ENCODE measurements around the gene CCDC33. TPM values are rescaled to one million over a fixed set of nuclear protein-coding genes. Genes with fewer than 3 reads are reported as not detected.
A peak's percentile ranks its signal among the peaks of the same experiment; 100 is the strongest.

The CCDC33 gene
- total RNA-seq, 2 donors from 2014 or later, result 0.10 to 0.21 TPM

- intact Hi-C loops (cut with DNase I), result no loop called here
- no peak for DNase-seq
Measured at GRCh38 chr15:74233851-74234597, 2.1 kb upstream of the CCDC33 start.

DNA sequence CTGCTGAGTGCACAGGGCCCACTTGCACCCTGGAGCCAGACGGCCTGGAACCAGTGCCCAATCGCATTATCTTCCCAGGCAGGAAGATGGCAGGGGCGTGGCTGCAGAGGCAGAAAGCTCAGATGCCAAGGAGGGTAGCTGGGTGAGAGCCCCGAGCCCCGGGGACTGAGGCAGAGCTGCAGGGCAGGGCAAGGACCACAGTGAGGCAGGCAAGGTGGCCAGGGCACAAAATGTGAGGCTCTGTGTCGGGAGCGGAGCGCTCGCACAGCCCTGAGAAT is 1.6 kb upstream of the CCDC33 start:
- no peaks in the 10 kb centered on the region for H3K4me1 ChIP-seq
- H3K27me3 ChIP-seq, result no peaks in the 10 kb centered on the region
- H3K36me3 ChIP-seq, result no peaks in the 10 kb centered on the region
- DNase-seq, result no peak
- no peak overlapping the region for H3K27ac ChIP-seq
- no peak overlapping the region for H3K9ac ChIP-seq (ENCODE audit: low read depth in 2 of 2, low read length in 2 of 2)
- H3K9me3 ChIP-seq, result no peaks in the 10 kb centered on the region
- no peak overlapping the region for H3K4me3 ChIP-seq
- TF ChIP-seq, protein P1, sequence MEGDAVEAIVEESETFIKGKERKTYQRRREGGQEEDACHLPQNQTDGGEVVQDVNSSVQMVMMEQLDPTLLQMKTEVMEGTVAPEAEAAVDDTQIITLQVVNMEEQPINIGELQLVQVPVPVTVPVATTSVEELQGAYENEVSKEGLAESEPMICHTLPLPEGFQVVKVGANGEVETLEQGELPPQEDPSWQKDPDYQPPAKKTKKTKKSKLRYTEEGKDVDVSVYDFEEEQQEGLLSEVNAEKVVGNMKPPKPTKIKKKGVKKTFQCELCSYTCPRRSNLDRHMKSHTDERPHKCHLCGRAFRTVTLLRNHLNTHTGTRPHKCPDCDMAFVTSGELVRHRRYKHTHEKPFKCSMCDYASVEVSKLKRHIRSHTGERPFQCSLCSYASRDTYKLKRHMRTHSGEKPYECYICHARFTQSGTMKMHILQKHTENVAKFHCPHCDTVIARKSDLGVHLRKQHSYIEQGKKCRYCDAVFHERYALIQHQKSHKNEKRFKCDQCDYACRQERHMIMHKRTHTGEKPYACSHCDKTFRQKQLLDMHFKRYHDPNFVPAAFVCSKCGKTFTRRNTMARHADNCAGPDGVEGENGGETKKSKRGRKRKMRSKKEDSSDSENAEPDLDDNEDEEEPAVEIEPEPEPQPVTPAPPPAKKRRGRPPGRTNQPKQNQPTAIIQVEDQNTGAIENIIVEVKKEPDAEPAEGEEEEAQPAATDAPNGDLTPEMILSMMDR (IDR thresholded peaks at IDR 0.05), result no peak
- intact Hi-C loops (cut with DNase I), result no loop called here

More at GRCh38 chr15:74233851-74234597, 2.1 kb upstream of the CCDC33 start:
- H3K9me3 ChIP-seq, result no peaks in the 10 kb centered on the region
- no peaks in the 10 kb centered on the region for H3K27me3 ChIP-seq
- H3K4me1 ChIP-seq, result no peaks in the 10 kb centered on the region
- no peaks in the 10 kb centered on the region for H3K36me3 ChIP-seq
- H3K27ac ChIP-seq, result no peak overlapping the region
- TF ChIP-seq, protein P1 (IDR thresholded peaks at IDR 0.05), result no peak
- H3K9ac ChIP-seq (ENCODE audit: low read depth in 2 of 2, low read length in 2 of 2), result no peak overlapping the region
- no peak overlapping the region for H3K4me3 ChIP-seq

DNA sequence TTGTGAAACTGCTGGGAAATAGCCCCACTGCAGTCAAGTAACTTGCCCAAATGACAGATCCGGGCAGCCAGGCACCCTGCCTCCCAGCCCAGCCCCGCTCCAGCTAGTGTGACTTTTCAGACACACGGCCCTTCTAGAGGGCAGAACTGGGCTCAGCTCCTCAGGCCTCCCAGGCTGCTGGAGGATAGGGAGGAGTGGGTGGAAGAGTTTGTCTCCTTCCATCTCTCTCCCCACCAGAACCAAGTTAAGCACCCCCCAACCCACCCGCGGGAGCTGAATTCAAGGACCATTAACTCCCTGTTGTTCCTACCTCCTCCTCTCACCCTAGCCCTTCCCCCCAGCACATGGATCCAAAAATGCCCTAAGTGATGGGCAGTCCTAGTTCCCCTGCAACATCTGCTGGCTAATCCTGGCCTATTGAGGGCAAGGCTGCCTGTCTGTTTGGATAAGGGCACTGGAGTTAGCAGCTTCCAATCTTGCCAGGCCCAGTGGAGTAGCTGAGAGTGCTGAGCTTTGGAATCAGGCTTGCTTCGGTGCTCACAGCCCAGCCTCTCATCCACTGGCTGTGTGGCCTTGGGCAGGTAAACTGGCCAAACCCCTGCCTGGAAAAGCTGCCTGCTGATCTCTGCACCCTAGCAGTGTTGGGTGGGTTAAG is 3.1 kb downstream of the CCDC33 start:
- Histone ChIP-seq H3K9ac (ENCODE audit: low read depth in 2 of 2, low read length in 2 of 2) (no peak overlapping the region), H3K4me3 (no peak overlapping the region), H3K27ac (no peak overlapping the region), H3K27me3 (no peaks in the 10 kb centered on the region), H3K9me3 (no peaks in the 10 kb centered on the region), H3K4me1 (no peaks in the 10 kb centered on the region), H3K36me3 (no peaks in the 10 kb centered on the region)
- no peak for DNase-seq
- intact Hi-C loops (cut with DNase I), result no loop called here
- TF ChIP-seq, protein P1 (IDR thresholded peaks at IDR 0.05), result no peak

GRCh38 chr15:74240002-74240568 is 4.0 kb downstream of the CCDC33 start:
- Histone ChIP-seq H3K9me3 (no peaks in the 10 kb centered on the region), H3K36me3 (no peaks in the 10 kb centered on the region), H3K27me3 (peaks cover under 1% of the 10 kb centered on the region), H3K27ac (peak overlapping the region; percentile 55), H3K9ac (ENCODE audit: low read depth in 2 of 2, low read length in 2 of 2) (peak overlapping the region in 1 of 2 donors; percentile 44), H3K4me3 (no peak overlapping the region), H3K4me1 (no peaks in the 10 kb centered on the region)
- DNase-seq, result peak; percentile 93
- TF ChIP-seq, protein P1 (IDR thresholded peaks at IDR 0.05), result peak; percentile 34
- intact Hi-C loops (cut with DNase I), result no loop called here

GRCh38 chr15:74240897-74241614 is 4.9 kb downstream of the CCDC33 start:
- Histone ChIP-seq H3K4me3 (no peak overlapping the region), H3K27ac (no peak overlapping the region), H3K27me3 (peaks cover 5% of the 10 kb centered on the region), H3K4me1 (no peaks in the 10 kb centered on the region), H3K9ac (ENCODE audit: low read depth in 2 of 2, low read length in 2 of 2) (no peak overlapping the region), H3K36me3 (no peaks in the 10 kb centered on the region), H3K9me3 (no peaks in the 10 kb centered on the region)
- no peak for DNase-seq
- TF ChIP-seq, protein P1 (IDR thresholded peaks at IDR 0.05), result no peak
- intact Hi-C loops (cut with DNase I), result no loop called here

Measured in colonic mucosa (tissue), 4 donors.